H9 (cell line): ENCODE results near the gene LAMA3. TPM values are rescaled to one million over a fixed set of nuclear protein-coding genes. Genes with fewer than 3 reads are reported as not detected.

Experiments used
- DNase-seq: peaks from one replicate; pipeline ENCODE4 v3.0.0-alpha.2; 2017
- H2AFZ ChIP-seq: one replicate; pipeline ENCODE4 v1.6.1; 2013; ENCODE audit warnings: mild to moderate bottlenecking, low read length, control low read depth, moderate library complexity
- H2AK5ac ChIP-seq: 2 replicates; pipeline ENCODE4 v1.6.1; 2013; ENCODE audit warnings: low read length, control low read depth, mixed read lengths; ENCODE audit not compliant: insufficient read length
- H2BK120ac ChIP-seq: one replicate; pipeline ENCODE4 v1.6.1; 2013; ENCODE audit warnings: low read depth, mild to moderate bottlenecking, low read length, control low read depth, inconsistent platforms; ENCODE audit not compliant: poor library complexity, severe bottlenecking
- H2BK12ac ChIP-seq: 2 replicates; pipeline ENCODE4 v1.6.1; 2013; ENCODE audit warnings: low read length, control low read depth, mixed read lengths, low read depth; ENCODE audit not compliant: insufficient read length
- H2BK15ac ChIP-seq: 2 replicates; pipeline ENCODE4 v1.6.1; 2013; ENCODE audit warnings: low read depth, low read length, control low read depth
- H2BK20ac ChIP-seq: one replicate; pipeline ENCODE4 v1.6.1; 2013; ENCODE audit warnings: low read depth, mild to moderate bottlenecking, low read length, control low read depth, inconsistent platforms; ENCODE audit not compliant: poor library complexity, severe bottlenecking
- H2BK5ac ChIP-seq: 2 replicates; pipeline ENCODE4 v1.6.1; 2013; ENCODE audit warnings: low read length, control low read depth, mixed read lengths; ENCODE audit not compliant: insufficient read length
- H3K14ac ChIP-seq: 2 replicates; pipeline ENCODE4 v1.6.1; 2013; ENCODE audit warnings: low read length, control low read depth; ENCODE audit not compliant: insufficient read depth
- H3K18ac ChIP-seq: 2 replicates; pipeline ENCODE4 v1.6.1; 2013; ENCODE audit warnings: low read depth, mild to moderate bottlenecking, mixed read lengths, low read length, control low read depth; ENCODE audit not compliant: insufficient read length
- H3K23ac ChIP-seq: 2 replicates; pipeline ENCODE4 v1.6.1; 2013; ENCODE audit warnings: low read length, control low read depth, mixed read lengths, low read depth; ENCODE audit not compliant: insufficient read length
- H3K23me2 ChIP-seq: 2 replicates; pipeline ENCODE4 v1.6.1; 2013; ENCODE audit warnings: low read depth, mild to moderate bottlenecking, mixed read lengths, low read length, control low read depth; ENCODE audit not compliant: insufficient read length, poor library complexity, severe bottlenecking
- H3K27ac ChIP-seq: 2 replicates; pipeline ENCODE4 v1.5.1; 2013; ENCODE audit warnings: low read length, control low read depth, mixed read lengths, low read depth; ENCODE audit not compliant: insufficient read length
- H3K27me3 ChIP-seq: 2 replicates; pipeline ENCODE4 v1.6.1; 2013; ENCODE audit warnings: low read length, control low read depth, inconsistent platforms; ENCODE audit not compliant: insufficient read depth
- H3K4ac ChIP-seq: 2 replicates; pipeline ENCODE4 v1.6.1; 2013; ENCODE audit warnings: low read depth, mild to moderate bottlenecking, control low read depth, inconsistent platforms, low read length, moderate library complexity
- H3K4me1 ChIP-seq: 2 replicates; pipeline ENCODE4 v1.6.1; 2013; ENCODE audit warnings: low read length, control low read depth, inconsistent platforms; ENCODE audit not compliant: insufficient read depth
- H3K4me2 ChIP-seq: 2 replicates; pipeline ENCODE4 v1.6.1; 2013; ENCODE audit warnings: low read length, control low read depth, mixed read lengths; ENCODE audit not compliant: insufficient read length, insufficient read depth
- H3K56ac ChIP-seq: 2 replicates; pipeline ENCODE4 v1.6.1; 2013; ENCODE audit warnings: low read depth, mild to moderate bottlenecking, mixed read lengths, low read length, control low read depth; ENCODE audit not compliant: insufficient read length
- H3K79me1 ChIP-seq: 2 replicates; pipeline ENCODE4 v1.6.1; 2013; ENCODE audit warnings: low read depth, mild to moderate bottlenecking, moderate library complexity, low read length, control low read depth, inconsistent platforms; ENCODE audit not compliant: insufficient read depth, poor library complexity, severe bottlenecking
- H3K79me2 ChIP-seq: 2 replicates; pipeline ENCODE4 v1.6.1; 2013; ENCODE audit warnings: low read length, control low read depth, inconsistent platforms; ENCODE audit not compliant: insufficient read depth
- H3K9ac ChIP-seq: 2 replicates; pipeline ENCODE4 v1.6.1; 2013; ENCODE audit warnings: low read length, control low read depth, mixed read lengths; ENCODE audit not compliant: insufficient read length; ENCODE audit errors: extremely low read depth
- H3K9me3 ChIP-seq: one replicate; pipeline ENCODE4 v1.6.1; 2013; ENCODE audit warnings: low read depth, low read length, inconsistent platforms; ENCODE audit not compliant: control insufficient read depth
- H3T11ph ChIP-seq: one replicate; pipeline ENCODE4 v1.6.1; 2013; ENCODE audit warnings: mild to moderate bottlenecking, low read length, control low read depth, inconsistent platforms
- H4K20me1 ChIP-seq: one replicate; pipeline ENCODE4 v1.6.1; 2013; ENCODE audit not compliant: control insufficient read depth, insufficient read length, insufficient read depth
- H4K5ac ChIP-seq: 2 replicates; pipeline ENCODE4 v1.6.1; 2013; ENCODE audit warnings: low read depth, mild to moderate bottlenecking, mixed read lengths, low read length, control low read depth; ENCODE audit not compliant: insufficient read length
- H4K8ac ChIP-seq: replicated peaks from 2 replicates; pipeline ENCODE4 v1.6.1; 2013; ENCODE audit warnings: low read length, control low read depth, mixed read lengths, low read depth; ENCODE audit not compliant: insufficient read length
- H4K91ac ChIP-seq: 2 replicates; pipeline ENCODE4 v1.6.1; 2013; ENCODE audit warnings: low read depth, mild to moderate bottlenecking, moderate library complexity, mixed read lengths, low read length, control low read depth; ENCODE audit not compliant: insufficient read length
- H3K27ac Mint-ChIP-seq, 3 experiments: 2 replicates in 2 of 3; 3 replicates in 1 of 3; pipeline ENCODE4 v1.8.0; 2020 to 2021; ENCODE audit warnings: mixed read lengths in 3 of 3, mild to moderate bottlenecking in 1 of 3, moderate library complexity in 1 of 3
- H3K27me3 Mint-ChIP-seq: 2 replicates; pipeline ENCODE4 v1.8.0; 2021; ENCODE audit warnings: low read depth, mild to moderate bottlenecking, moderate library complexity, mixed read lengths
- H3K36me3 Mint-ChIP-seq, 3 experiments: 2 replicates in 2 of 3; 3 replicates in 1 of 3; pipeline ENCODE4 v1.8.0; 2020 to 2021; ENCODE audit warnings: low read depth in 3 of 3, mixed read lengths in 3 of 3; ENCODE audit not compliant: insufficient read depth in 1 of 3
- H3K4me1 Mint-ChIP-seq, 2 experiments: 2 replicates each; pipeline ENCODE4 v1.8.0; 2020; ENCODE audit warnings: mixed read lengths in 2 of 2
- H3K4me3 Mint-ChIP-seq, 2 experiments: 2 replicates in 1 of 2; 3 replicates in 1 of 2; pipeline ENCODE4 v1.8.0; 2020 to 2021; ENCODE audit warnings: mild to moderate bottlenecking in 2 of 2, mixed read lengths in 2 of 2, moderate library complexity in 1 of 2
- H3K9me3 Mint-ChIP-seq, 2 experiments: 2 replicates in 1 of 2; 3 replicates in 1 of 2; pipeline ENCODE4 v1.8.0; 2020; ENCODE audit warnings: mild to moderate bottlenecking in 2 of 2, mixed read lengths in 2 of 2, moderate library complexity in 1 of 2
- CTCF ChIP-seq: fragments of 200-600 bp; sonication (generic); conservative IDR thresholded peaks from 3 replicates; pipeline ENCODE4 v1.8.0; 2021; ENCODE audit warnings: antibody characterized with exemption, mild to moderate bottlenecking
- WGBS: extraction: QIAGEN DNeasy Blood & Tissue Kit; methylation state at CpG from one replicate; pipeline ENCODE4 v1.1.7; 2013; ENCODE audit warnings: missing lambda C conversion rate, low lambda C conversion rate, mixed read lengths; ENCODE audit not compliant: insufficient read length; ENCODE audit errors: extremely low coverage; 5-methylcytosine and 5-hydroxymethylcytosine counted together
- total RNA-seq: library from RNA; stranded (reverse); gene quantifications from 2 replicates; pipeline ENCODE4 v1.2.1, GENCODE V29; 2021

Gene LAMA3
- total RNA-seq, 1 experiment from 2014 or later, result 0.33 TPM

GRCh38 chr18:23730857-23731256 is 41.6 kb downstream of the LAMA3 start:
- no peaks in the 10 kb centered on the region for H3K36me3 Mint-ChIP-seq
- Histone ChIP-seq H3K18ac (no peak overlapping the region), H3K4me1 (no peaks in the 10 kb centered on the region), H3K23ac (no peak overlapping the region), H4K91ac (no peak overlapping the region), H3K79me1 (no peaks in the 10 kb centered on the region), H4K20me1 (no peaks in the 10 kb centered on the region), H3K56ac (no peak overlapping the region), H2BK5ac (no peak overlapping the region), H3K9ac (no peak overlapping the region), H2BK12ac (no peak overlapping the region), H3K4me2 (no peak overlapping the region), H3K27me3 (no peaks in the 10 kb centered on the region), H3K23me2 (no peaks in the 10 kb centered on the region), H3T11ph (no peak overlapping the region), H2BK120ac (no peak overlapping the region), H3K79me2 (no peaks in the 10 kb centered on the region), H3K27ac (no peak overlapping the region), H2AK5ac (no peak overlapping the region), H3K4ac (no peak overlapping the region), H4K5ac (no peak overlapping the region), H3K9me3 (no peaks in the 10 kb centered on the region), H2BK20ac (no peak overlapping the region), H2AFZ (no peak overlapping the region), H2BK15ac (no peak overlapping the region), H3K14ac (no peak overlapping the region), H4K8ac (no peak overlapping the region)
- TF ChIP-seq CTCF, result no peak
- H3K27me3 Mint-ChIP-seq, result no peaks in the 10 kb centered on the region; the same call in 1 of the 2 replicates
- H3K4me1 Mint-ChIP-seq, result peaks cover 0 to 2% of the 10 kb centered on the region in 2 experiments; a peak in 1 of 4 replicates
- H3K4me3 Mint-ChIP-seq, result no peak overlapping the region
- WGBS, result no CpG with 5 or more reads among the region's 2 CpGs
- DNase-seq, result no peak
- H3K9me3 Mint-ChIP-seq, result no peaks in the 10 kb centered on the region
- no peak overlapping the region for H3K27ac Mint-ChIP-seq
